Omental fat pad (tissue), 4 donors: ENCODE data around the gene LONRF2. TPM values are rescaled to one million over a fixed set of nuclear protein-coding genes. Genes with fewer than 3 reads are reported as not detected.
A peak's percentile ranks its signal among the peaks of the same experiment; 100 is the strongest.

Experiments used
- ATAC-seq: fragments of 150-250 bp; one replicate; pipeline ENCODE4 v1.9.1; 2016; ENCODE audit warnings: mild to moderate bottlenecking, moderate library complexity; ENCODE audit not compliant: low FRiP score
- DNase-seq: peaks from one replicate; pipeline ENCODE4 v3.0.0-alpha.2; 2019; ENCODE audit warnings: low spot score
- CTCF ChIP-seq, 3 donors: fragments of 450-650 bp; IDR thresholded peaks; one replicate each; pipeline ENCODE4 v1.5.1; 2016 to 2017; ENCODE audit warnings: antibody characterized with exemption in 3 of 3, mild to moderate bottlenecking in 3 of 3, moderate library complexity in 2 of 3
- total RNA-seq, 4 donors: library from RNA; depleted of rRNA; stranded (reverse); fragments of >200 nt; gene quantifications; one replicate each; pipeline ENCODE4 v1.1.0, GENCODE V29; 2016

The LONRF2 gene
- total RNA-seq, 4 donors from 2014 or later = 2.5 to 32.8 (median 9.8) TPM

DNA sequence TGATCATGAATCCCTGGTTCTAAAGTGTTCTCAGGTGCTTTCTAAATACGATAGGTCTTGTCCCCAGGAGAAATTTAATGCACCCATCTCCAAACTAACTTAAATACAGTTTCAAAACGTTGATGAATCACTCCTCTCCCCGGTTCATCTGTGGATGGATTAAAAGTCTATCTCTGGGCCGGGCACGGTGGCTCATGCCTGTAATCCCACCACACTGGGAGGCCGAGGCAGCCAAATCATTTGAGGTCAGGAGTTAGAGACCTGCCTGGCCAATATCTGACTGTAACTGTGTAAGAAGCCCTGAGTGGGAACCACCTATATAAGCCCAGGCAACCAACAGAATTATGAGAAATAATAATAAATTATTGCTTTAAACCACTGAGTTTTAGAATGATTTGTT is 78.7 kb downstream of the LONRF2 start:
- DNase-seq = no peak
- TF ChIP-seq CTCF (IDR thresholded peaks at IDR 0.05) = no peak

GRCh38 chr2:100242891-100243619 is 79.2 kb downstream of the LONRF2 start:
- peak in 1 of 3 donors; percentile 46 for TF ChIP-seq CTCF (IDR thresholded peaks at IDR 0.05)
- no peak for ATAC-seq
- DNase-seq = no peak

More for the DNA sequence above, 78.7 kb downstream of the LONRF2 start:
- no peak for ATAC-seq

- no peak for ATAC-seq
- no peak for DNase-seq
- no peak for TF ChIP-seq CTCF (IDR thresholded peaks at IDR 0.05)
Observed at GRCh38 chr2:100242476-100242875, 79.8 kb downstream of the LONRF2 start.

DNA sequence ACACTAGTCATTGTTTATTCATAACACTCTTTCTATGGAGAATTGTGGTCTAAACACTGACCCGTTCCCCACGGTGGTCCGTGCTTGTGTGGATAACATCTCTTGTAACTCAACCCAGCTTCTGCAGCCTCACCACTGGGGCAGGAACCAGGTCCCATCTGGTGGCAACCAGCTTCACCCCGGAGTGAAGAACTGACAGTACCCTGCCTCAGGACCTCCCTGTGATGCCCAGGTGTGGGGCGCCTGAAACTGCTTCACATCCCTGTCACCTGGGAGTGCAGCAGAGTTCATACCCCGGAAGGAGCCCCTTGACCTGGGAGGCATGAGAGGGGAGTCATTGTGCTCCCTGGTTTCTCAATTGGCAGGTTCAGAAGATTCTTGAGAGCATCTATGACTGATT is 81.1 kb downstream of the LONRF2 start:
- ATAC-seq = no peak
- no peak for TF ChIP-seq CTCF (IDR thresholded peaks at IDR 0.05)
- no peak for DNase-seq

DNA sequence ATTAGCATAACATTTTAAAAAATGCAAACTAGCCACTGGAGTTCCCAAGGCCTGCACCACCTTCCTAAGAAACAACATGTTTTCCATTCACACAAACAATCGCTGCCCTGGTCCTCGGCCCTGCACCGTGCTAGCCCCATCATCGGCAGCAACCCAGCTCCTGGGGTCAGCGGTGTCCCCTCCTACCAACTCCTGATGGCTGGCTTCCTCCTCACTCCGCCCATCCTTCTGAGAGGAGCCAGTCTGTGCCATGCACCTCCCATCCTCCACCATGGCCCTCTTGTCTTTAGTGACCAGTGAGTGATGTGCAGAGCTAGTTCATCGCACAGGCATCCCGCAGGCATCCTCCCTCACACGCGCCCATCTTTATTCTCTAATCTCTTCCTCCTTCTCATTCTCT is 81.9 kb downstream of the LONRF2 start:
- TF ChIP-seq CTCF (IDR thresholded peaks at IDR 0.05) = no peak
- ATAC-seq = no peak
- DNase-seq = no peak

DNA sequence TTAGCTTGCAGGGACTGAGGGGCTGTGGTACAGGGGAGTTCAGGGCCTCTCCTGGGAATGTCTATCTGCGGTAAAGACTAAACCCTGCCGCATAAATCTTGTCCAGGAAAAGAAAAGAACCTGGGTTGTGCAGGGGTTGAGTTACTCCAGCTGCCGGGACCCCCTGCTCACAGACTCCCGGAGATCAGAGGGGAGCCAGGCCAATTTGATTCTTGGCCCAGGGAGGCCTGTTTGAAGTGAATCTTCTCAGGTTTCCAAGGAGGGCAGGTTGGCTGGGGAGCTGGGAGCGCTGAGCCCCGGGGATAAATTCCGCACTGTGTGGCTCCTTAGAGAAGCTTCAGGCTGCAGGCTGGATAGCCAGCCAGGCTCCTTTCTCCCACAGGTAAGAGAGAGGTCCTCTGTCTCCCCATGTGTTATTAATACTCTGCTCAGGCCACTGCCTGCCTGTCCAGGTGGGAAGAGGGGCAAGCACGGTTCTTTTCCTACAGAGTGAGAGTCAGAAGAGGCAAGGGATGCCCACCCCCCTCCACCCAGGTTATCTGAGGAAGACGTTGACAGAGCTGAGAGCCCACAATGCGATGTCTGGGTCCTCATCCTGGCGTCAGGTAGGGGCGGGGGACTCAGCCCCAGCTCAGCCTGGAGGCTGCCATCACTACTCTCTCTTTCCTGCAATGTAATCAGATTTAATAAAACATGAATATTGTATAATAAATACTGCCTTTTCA is 82.7 kb downstream of the LONRF2 start:
- ATAC-seq (no peak), DNase-seq (no peak)
- no peak for TF ChIP-seq CTCF (IDR thresholded peaks at IDR 0.05)

DNA sequence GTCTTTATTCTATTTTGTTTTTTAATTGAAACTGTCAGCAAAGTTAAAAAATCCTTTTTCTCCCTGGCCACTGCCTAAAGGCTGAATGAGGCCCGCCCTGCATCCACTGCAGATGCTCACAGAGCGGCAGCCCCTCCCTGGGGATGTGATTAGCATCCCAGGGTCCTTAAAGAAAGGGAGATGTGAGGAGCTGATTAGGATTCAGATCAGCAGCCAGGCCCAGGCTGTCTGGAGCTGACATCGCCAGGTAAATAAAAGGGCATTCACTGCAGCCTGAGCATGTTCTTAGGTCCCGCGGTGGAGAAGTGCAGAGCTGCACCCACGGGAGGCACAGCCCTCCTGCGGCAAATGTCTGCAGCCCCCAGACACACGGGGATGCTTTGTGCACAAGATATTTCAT is 83.8 kb downstream of the LONRF2 start:
- ATAC-seq (no peak), DNase-seq (no peak)
- TF ChIP-seq CTCF (IDR thresholded peaks at IDR 0.05) = no peak
